ENCODE measurements around the gene TSPAN18.

TSPAN18 gene

GRCh38 chr11:44760917-44761550, 34.3 kb downstream of the TSPAN18 start:
- DNase-seq: no peak

GRCh38 chr11:44761551-44761961, 34.8 kb downstream of the TSPAN18 start:
- no peak for DNase-seq

GRCh38 chr11:44763121-44763820, 36.5 kb downstream of the TSPAN18 start:
- DNase-seq: no peak

- no peak for DNase-seq
Observed at GRCh38 chr11:44764583-44764982, 37.8 kb downstream of the TSPAN18 start.

GRCh38 chr11:44765026-44765595, 38.3 kb downstream of the TSPAN18 start:
- DNase-seq: no peak

GRCh38 chr11:44765676-44766075, 38.9 kb downstream of the TSPAN18 start:
- DNase-seq: no peak

GRCh38 chr11:44766112-44766971, 39.6 kb downstream of the TSPAN18 start:
- DNase-seq: no peak

GRCh38 chr11:44766972-44767278, 40.2 kb downstream of the TSPAN18 start:
- DNase-seq: no peak

- no peak for DNase-seq
Observed at GRCh38 chr11:44767421-44767820, 40.7 kb downstream of the TSPAN18 start.

GRCh38 chr11:44770401-44770800, 43.6 kb downstream of the TSPAN18 start:
- no peak for DNase-seq

- no peak for DNase-seq
Observed at GRCh38 chr11:44771252-44771734, 44.5 kb downstream of the TSPAN18 start.

GRCh38 chr11:44771841-44772240, 45.1 kb downstream of the TSPAN18 start:
- DNase-seq: no peak

GRCh38 chr11:44773351-44773965, 46.7 kb downstream of the TSPAN18 start:
- no peak for DNase-seq

- DNase-seq: no peak
Observed at GRCh38 chr11:44774108-44774507, 47.3 kb downstream of the TSPAN18 start.

GRCh38 chr11:44774731-44775130, 48.0 kb downstream of the TSPAN18 start:
- no peak for DNase-seq

- DNase-seq: peak; percentile 41
Observed at GRCh38 chr11:44775366-44775984, 48.7 kb downstream of the TSPAN18 start.

- no peak for DNase-seq
Observed at GRCh38 chr11:44775985-44776446, 49.3 kb downstream of the TSPAN18 start.

GRCh38 chr11:44776551-44777208, 49.9 kb downstream of the TSPAN18 start:
- no peak for DNase-seq

GRCh38 chr11:44777209-44778194, 50.7 kb downstream of the TSPAN18 start:
- no peak for DNase-seq
